Keratinocyte (primary cell): ENCODE measurements around the gene NDNF. TPM values are rescaled to one million over a fixed set of nuclear protein-coding genes. Genes with fewer than 3 reads are reported as not detected.

Experiments
- DNase-seq: peaks from one replicate; pipeline ENCODE4 v3.0.0-alpha.2; 2011; ENCODE audit warnings: low read depth, missing footprints, low spot score
- FAIRE-seq: peaks from 2 replicates; lab custom pipeline; 2011; peaks lifted over from hg19 to GRCh38; lab: Jason Lieb, UNC
- H2AFZ ChIP-seq: 2 replicates; pipeline ENCODE4 v1.6.0; 2012; ENCODE audit warnings: low read length, control low read depth, inconsistent platforms; ENCODE audit not compliant: control insufficient read depth
- H3K27ac ChIP-seq: 2 replicates; pipeline ENCODE4 v1.5.1; 2011; ENCODE audit warnings: low read length; ENCODE audit not compliant: control insufficient read depth, insufficient read depth
- H3K27me3 ChIP-seq: 3 replicates; pipeline ENCODE4 v1.6.0; 2011; ENCODE audit warnings: low read length; ENCODE audit not compliant: control insufficient read depth, insufficient read depth; ENCODE audit errors: extremely low read depth
- H3K36me3 ChIP-seq, 2 experiments: 2 replicates in 1 of 2; 3 replicates in 1 of 2; pipeline ENCODE4 v1.5.1; 2011; ENCODE audit warnings: low read length in 2 of 2, mild to moderate bottlenecking in 1 of 2; ENCODE audit not compliant: control insufficient read depth in 2 of 2, insufficient read depth in 2 of 2; ENCODE audit errors: extremely low read depth in 1 of 2
- H3K4me1 ChIP-seq: 3 replicates; pipeline ENCODE4 v1.5.1; 2011; ENCODE audit warnings: low read length; ENCODE audit not compliant: control insufficient read depth, insufficient read depth; ENCODE audit errors: extremely low read depth
- H3K4me2 ChIP-seq: 3 replicates; pipeline ENCODE4 v1.6.0; 2011; ENCODE audit warnings: low read depth, low read length; ENCODE audit not compliant: control insufficient read depth, insufficient read depth; ENCODE audit errors: extremely low read depth
- H3K4me3 ChIP-seq, 3 experiments: fragments of 200-600 bp in 1 of 3; sonication (generic) in 1 of 3; 2 replicates in 2 of 3; 3 replicates in 1 of 3; pipeline ENCODE4 v1.5.1; 2011 to 2016; ENCODE audit warnings: low read length in 3 of 3, mild to moderate bottlenecking in 3 of 3, control low read depth in 2 of 3, inconsistent platforms in 1 of 3, low read depth in 1 of 3, mixed read lengths in 1 of 3, mixed run types in 1 of 3, moderate library complexity in 1 of 3; ENCODE audit not compliant: control insufficient read depth in 2 of 3, insufficient read depth in 2 of 3; ENCODE audit errors: extremely low read depth in 1 of 3
- H3K79me2 ChIP-seq: 2 replicates; pipeline ENCODE4 v1.6.0; 2012; ENCODE audit warnings: low read length; ENCODE audit not compliant: control insufficient read depth, insufficient read depth
- H3K9ac ChIP-seq: 3 replicates; pipeline ENCODE4 v1.6.0; 2011; ENCODE audit warnings: low read length; ENCODE audit not compliant: control insufficient read depth, insufficient read depth; ENCODE audit errors: extremely low read depth
- H3K9me1 ChIP-seq: 3 replicates; pipeline ENCODE4 v1.6.0; 2011; ENCODE audit warnings: low read length; ENCODE audit not compliant: control insufficient read depth, insufficient read depth; ENCODE audit errors: extremely low read depth
- H3K9me3 ChIP-seq: 2 replicates; pipeline ENCODE4 v1.5.1; 2012; ENCODE audit warnings: low read depth, low read length; ENCODE audit not compliant: control insufficient read depth
- H4K20me1 ChIP-seq: 3 replicates; pipeline ENCODE4 v1.6.0; 2011; ENCODE audit warnings: low read length; ENCODE audit not compliant: control insufficient read depth, insufficient read depth; ENCODE audit errors: extremely low read depth
- EZH2 ChIP-seq: IDR thresholded peaks from one replicate; pipeline ENCODE4 v1.6.1; 2012; ENCODE audit warnings: inconsistent platforms, mild to moderate bottlenecking, low read length, moderate library complexity
- dilution Hi-C: fragments of 300-500 bp; cut with MboI; formaldehyde crosslinking; loops from one replicate; pipeline ENCODE4 v1.7.0; 2020; ENCODE audit warnings: low sequenced_read_pairs; ENCODE audit not compliant: extremely low pct_ligation_motif_present
- polyA plus RNA-seq, 5 experiments: library from polyadenylated mRNA; depleted of rRNA in 3 of 5; stranded (reverse) in 3 of 5; stranded (forward) in 1 of 5; unstranded in 1 of 5; fragments of >200 nt; gene quantifications; 1 replicate in 1 of 5; 2 replicates in 3 of 5; 3 replicates in 1 of 5; pipeline versions ENCODE4 v1.2.1 to v1.2.3, GENCODE V29; 2011 to 2012; ENCODE audit warnings: missing spikeins in 2 of 5, low read depth in 1 of 5, low replicate concordance in 1 of 5
- TF ChIP-seq, protein P1 (sequence below), 3 experiments: IDR thresholded peaks in 1 of 3; conservative IDR thresholded peaks in 1 of 3; optimal IDR thresholded peaks in 1 of 3; 2 replicates in 2 of 3; 3 replicates in 1 of 3; pipeline versions ENCODE3 to v1.5.1; 2011; ENCODE audit warnings: low read length in 3 of 3, mild to moderate bottlenecking in 3 of 3, moderate library complexity in 2 of 3, control low read depth in 1 of 3, inconsistent platforms in 1 of 3; ENCODE audit not compliant: insufficient read depth in 2 of 3; ENCODE audit errors: extremely low read depth in 1 of 3

NDNF gene
- polyA plus RNA-seq, 1 donor (not counting 4 experiments of a cell fraction or from before 2014, with no cell fraction given) = not detected

DNA sequence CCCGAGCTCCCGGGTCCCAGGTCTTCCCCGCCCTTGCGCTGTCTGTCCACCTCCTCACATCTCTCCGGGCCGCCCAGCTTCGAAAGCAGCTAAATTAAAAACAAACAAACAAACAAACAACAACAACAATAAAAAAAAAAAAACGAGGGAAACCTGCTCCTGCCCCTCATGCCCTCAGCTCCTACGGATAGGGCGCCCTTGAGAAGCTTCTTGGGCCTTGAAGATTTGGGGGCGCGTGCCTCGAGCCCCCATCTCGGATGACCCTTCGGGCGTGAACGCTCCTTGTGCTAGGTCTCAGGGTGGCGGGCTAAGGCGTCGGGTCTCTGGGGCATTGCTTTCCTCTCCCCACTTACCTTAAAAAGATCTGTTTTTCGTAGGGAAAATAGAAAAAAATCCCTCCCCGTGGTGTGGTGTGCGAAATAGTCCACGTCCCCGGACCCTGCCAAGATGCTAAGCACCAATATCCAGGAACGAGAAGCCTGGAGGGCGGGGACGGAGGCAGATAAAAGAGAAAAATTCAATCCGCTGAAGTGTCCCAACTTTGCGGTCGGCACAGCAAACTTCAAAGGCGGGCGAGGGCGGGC is 603 bp downstream of the NDNF start:
- dilution Hi-C loops = no loop called here
- Histone ChIP-seq H2AFZ (no peak overlapping the region), H3K27me3 (peaks cover 55% of the 10 kb centered on the region), H3K9ac (no peak overlapping the region), H3K27ac (no peak overlapping the region), H3K4me1 (peaks cover 8% of the 10 kb centered on the region), H3K36me3 (no peaks in the 10 kb centered on the region), H3K9me3 (no peaks in the 10 kb centered on the region), H4K20me1 (no peaks in the 10 kb centered on the region), H3K4me2 (peak overlapping the region; percentile 30), H3K79me2 (no peaks in the 10 kb centered on the region), H3K4me3 (peak overlapping the region in 2 of 3 experiments; percentile 12 to 45), H3K9me1 (no peaks in the 10 kb centered on the region)
- DNase-seq = no peak
- FAIRE-seq = no peak
- TF ChIP-seq, protein P1, sequence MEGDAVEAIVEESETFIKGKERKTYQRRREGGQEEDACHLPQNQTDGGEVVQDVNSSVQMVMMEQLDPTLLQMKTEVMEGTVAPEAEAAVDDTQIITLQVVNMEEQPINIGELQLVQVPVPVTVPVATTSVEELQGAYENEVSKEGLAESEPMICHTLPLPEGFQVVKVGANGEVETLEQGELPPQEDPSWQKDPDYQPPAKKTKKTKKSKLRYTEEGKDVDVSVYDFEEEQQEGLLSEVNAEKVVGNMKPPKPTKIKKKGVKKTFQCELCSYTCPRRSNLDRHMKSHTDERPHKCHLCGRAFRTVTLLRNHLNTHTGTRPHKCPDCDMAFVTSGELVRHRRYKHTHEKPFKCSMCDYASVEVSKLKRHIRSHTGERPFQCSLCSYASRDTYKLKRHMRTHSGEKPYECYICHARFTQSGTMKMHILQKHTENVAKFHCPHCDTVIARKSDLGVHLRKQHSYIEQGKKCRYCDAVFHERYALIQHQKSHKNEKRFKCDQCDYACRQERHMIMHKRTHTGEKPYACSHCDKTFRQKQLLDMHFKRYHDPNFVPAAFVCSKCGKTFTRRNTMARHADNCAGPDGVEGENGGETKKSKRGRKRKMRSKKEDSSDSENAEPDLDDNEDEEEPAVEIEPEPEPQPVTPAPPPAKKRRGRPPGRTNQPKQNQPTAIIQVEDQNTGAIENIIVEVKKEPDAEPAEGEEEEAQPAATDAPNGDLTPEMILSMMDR (optimal IDR thresholded peaks at IDR 0.05 in 1 of 3, IDR thresholded peaks at IDR 0.05 in 1 of 3, conservative IDR thresholded peaks at IDR 0.05 in 1 of 3; ENCODE audit: extremely low read depth in 1 of 3, insufficient read depth in 2 of 3, low read length in 3 of 3) = no peak
- TF ChIP-seq EZH2 = peak; percentile 34

DNA sequence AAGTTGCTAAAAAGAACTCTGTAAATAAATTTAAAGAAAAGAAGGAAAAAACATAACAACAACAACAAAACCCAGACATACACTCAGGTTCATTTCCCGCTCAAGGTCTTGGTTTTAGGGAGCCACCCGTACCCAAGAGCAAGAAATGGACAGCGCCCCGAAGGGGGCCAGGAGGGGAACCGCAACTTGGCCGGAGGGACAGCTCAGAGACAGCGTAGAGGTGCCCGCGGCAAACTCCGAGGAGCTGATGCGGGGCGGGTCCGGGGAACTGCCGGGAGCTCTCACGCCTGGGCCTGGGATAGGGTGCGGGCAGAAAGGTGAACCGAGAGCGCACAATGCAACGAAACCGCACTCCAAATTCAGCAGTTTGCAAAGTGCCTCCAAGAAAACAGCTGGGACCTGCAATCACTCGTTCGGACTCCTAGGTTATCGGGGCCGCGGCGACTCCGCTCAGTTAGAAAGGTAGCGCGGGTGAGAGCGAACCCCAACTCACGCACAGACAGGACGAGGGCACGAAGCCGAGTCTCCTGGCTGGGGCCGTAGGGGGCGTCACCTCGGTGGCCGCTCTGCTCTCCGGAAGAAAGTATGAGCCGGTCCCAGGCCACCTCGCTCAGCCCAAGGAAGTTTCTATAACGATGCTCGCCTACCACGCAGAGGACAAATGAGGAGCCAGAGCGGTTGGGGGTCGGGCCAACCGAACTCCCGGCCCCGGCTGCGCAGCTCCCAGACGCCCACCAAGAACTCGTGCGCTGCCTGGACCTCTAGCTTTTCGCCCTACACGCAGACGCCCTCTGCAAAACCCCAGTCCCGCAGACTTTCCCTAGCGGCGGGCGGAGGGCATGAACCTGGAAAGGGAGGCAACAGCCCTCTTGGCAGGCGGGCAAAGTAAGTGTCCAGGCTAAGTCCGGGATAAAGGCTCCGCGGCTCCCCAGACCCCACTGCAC is 1.4 kb downstream of the NDNF start:
- no peak for DNase-seq
- no peak overlapping the region for H3K27ac ChIP-seq
- peaks cover 8% of the 10 kb centered on the region for H3K4me1 ChIP-seq
- no peak overlapping the region for H2AFZ ChIP-seq
- no peaks in the 10 kb centered on the region for H3K9me3 ChIP-seq
- H3K36me3 ChIP-seq = no peaks in the 10 kb centered on the region
- no peak for FAIRE-seq
- peaks cover 56% of the 10 kb centered on the region for H3K27me3 ChIP-seq
- no peaks in the 10 kb centered on the region for H3K9me1 ChIP-seq
- dilution Hi-C loops = no loop called here
- peak overlapping the region; percentile 30 for H3K4me2 ChIP-seq
- peak overlapping the region in 1 of 3 experiments; percentile 45 for H3K4me3 ChIP-seq
- no peaks in the 10 kb centered on the region for H4K20me1 ChIP-seq
- no peak overlapping the region for H3K9ac ChIP-seq
- no peaks in the 10 kb centered on the region for H3K79me2 ChIP-seq
- TF ChIP-seq, protein P1 (optimal IDR thresholded peaks at IDR 0.05 in 1 of 3, IDR thresholded peaks at IDR 0.05 in 1 of 3, conservative IDR thresholded peaks at IDR 0.05 in 1 of 3; ENCODE audit: extremely low read depth in 1 of 3, insufficient read depth in 2 of 3, low read length in 3 of 3) = peak in 2 of 3 experiments; percentile 14 to 20
- TF ChIP-seq EZH2 = peak; percentile 96
